ENCODE results near the gene SLC4A1AP. TPM values are rescaled to one million over a fixed set of nuclear protein-coding genes. Genes with fewer than 3 reads are reported as not detected.

SLC4A1AP gene
- total and polyA plus RNA-seq, 2 of the 13 experiments (the other 11 are each of a cell fraction or from before 2014, with no cell fraction given): 15.3 to 44.6 TPM

DNA sequence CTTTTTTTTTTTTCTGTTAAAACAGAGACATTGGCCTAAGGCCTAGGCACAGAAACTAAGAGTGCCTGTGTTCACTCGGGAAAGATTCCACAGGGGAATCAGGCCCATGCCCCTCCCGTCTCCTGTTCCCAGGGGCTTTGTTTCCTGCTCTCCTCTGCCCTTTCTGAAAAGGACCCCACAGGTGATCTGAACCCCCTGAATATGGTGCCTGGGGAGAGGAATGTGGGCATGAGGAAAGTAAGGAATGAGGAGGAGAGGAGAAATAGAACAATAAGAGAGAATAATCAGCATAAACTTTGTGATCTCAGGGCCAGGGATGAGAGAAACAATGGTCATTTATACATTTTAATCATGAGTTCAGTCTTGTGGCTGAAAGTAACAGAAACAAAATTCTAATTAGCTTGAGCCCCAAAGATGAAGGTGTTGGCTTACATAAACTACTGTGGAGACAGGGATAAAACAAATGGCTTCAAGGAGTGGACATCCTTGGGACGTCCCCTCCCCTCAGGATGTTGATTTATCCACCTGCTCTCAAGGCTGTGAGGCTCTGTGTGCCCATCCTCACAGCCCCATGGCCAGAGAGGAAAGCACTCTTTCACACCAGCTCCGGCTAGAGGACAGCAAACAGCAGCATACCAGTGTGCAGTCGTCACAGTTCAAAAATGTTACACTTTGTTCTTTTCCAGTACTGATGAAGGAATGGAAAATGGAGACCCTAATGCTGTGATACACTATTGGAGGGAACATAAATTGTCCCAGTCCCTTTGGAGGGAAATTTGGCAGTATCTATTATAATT is 61.4 kb downstream of the SLC4A1AP start:
- WGBS (ENCODE audit: low lambda C conversion rate): 11% methylated on average over 5 of the region's 5 CpGs
- Histone ChIP-seq H3K36me3 (replicated peaks in 1 of 2; ENCODE audit: control insufficient read depth in 1 of 2, insufficient read depth in 2 of 2, low read length in 2 of 2) (no peaks in the 10 kb centered on the region), H3K9ac (ENCODE audit: insufficient read depth, low read depth, low read length) (peak overlapping the region; percentile 6; the same call in 1 of the 2 replicates), H3K9me3 (ENCODE audit: low read length) (no peaks in the 10 kb centered on the region), H3K27me3 (ENCODE audit: control insufficient read depth in 1 of 2, insufficient read depth in 2 of 2, low read length in 2 of 2) (no peaks in the 10 kb centered on the region), H3K27ac (ENCODE audit: extremely low read length, insufficient read depth, low read length) (no peak overlapping the region), H3K4me2 (ENCODE audit: low read depth, low read length) (peak overlapping the region; percentile 42), H4K20me1 (ENCODE audit: insufficient read depth, low read length) (no peaks in the 10 kb centered on the region), H3K4me3 (replicated peaks in 1 of 3; ENCODE audit: insufficient read depth in 1 of 3, low read depth in 2 of 3, low read length in 3 of 3) (no peak overlapping the region), H3K79me2 (ENCODE audit: insufficient read depth, low read length) (no peaks in the 10 kb centered on the region), H3K4me1 (ENCODE audit: insufficient read depth, low read length) (peaks cover 67% of the 10 kb centered on the region), H2AFZ (ENCODE audit: low read length) (no peak overlapping the region)
- ATAC-seq (peak; percentile 80), DNase-seq (ENCODE audit: low spot score) (peak; percentile 84), FAIRE-seq (peak; percentile 72)
- ChIA-PET CTCF (ENCODE audit: low intra/inter-chr PET ratio, low total read pairs) (interaction anchor here (2.2 kb wide), 1 partner anchor 29 kb away, joined by 10 read pairs; no protein-coding TSS in a partner anchor), POLR2A (interaction anchor here (0.8 to 9.9 kb wide), 5 partner anchors 9 to 683 kb away, joined by 3 to 248 read pairs (median 4); no protein-coding TSS in a partner anchor)
- TSS peak; percentile 100 for BruUV-seq (replicated peaks)
- intact Hi-C loops (cut with micrococcal nuclease; ENCODE audit: unreplicated experiment): loop anchor here (1.0 to 10.0 kb wide), 4 partner anchors 28 to 665 kb away; partner anchors contain the start of genes BABAM2, MRPL33 and RBKS
- in situ Hi-C loops (cut with HindIII; ENCODE audit: extremely low pct_ligation_motif_present, low pct_unique_long_range_greater_than_20kb): no loop called here
- TF ChIP-seq TCF7L2 (IDR thresholded peaks at IDR 0.05; ENCODE audit: low read depth, low read length): no peak
- TF ChIP-seq ZNF792 (CRISPR knock-in tag; IDR thresholded peaks at IDR 0.05): peak; percentile 61; the same call in 1 of the 2 replicates
- TF ChIP-seq EP300 (IDR thresholded peaks at IDR 0.05; ENCODE audit: low read depth in 2 of 2, low read length in 2 of 2): peak in 1 of 2 experiments; percentile 64; a peak in 1 of 4 replicates
- no peak for TF ChIP-seq EP300 (CRISPR knock-in tag; IDR thresholded peaks at IDR 0.05; ENCODE audit: borderline replicate concordance)
- peak; percentile 74; the same call in 1 of the 2 replicates for TF ChIP-seq FOXO1 (CRISPR knock-in tag; IDR thresholded peaks at IDR 0.05)
- peak; percentile 42; the same call in 1 of the 2 replicates for TF ChIP-seq ATF1 (CRISPR knock-in tag; IDR thresholded peaks at IDR 0.05)
- TF ChIP-seq ARID4A (CRISPR knock-in tag; IDR thresholded peaks at IDR 0.05; ENCODE audit: borderline replicate concordance): no peak; the same call in 1 of the 2 replicates
- TF ChIP-seq IRF2 (CRISPR knock-in tag; IDR thresholded peaks at IDR 0.05): peak; percentile 83
- TF ChIP-seq, protein P1, sequence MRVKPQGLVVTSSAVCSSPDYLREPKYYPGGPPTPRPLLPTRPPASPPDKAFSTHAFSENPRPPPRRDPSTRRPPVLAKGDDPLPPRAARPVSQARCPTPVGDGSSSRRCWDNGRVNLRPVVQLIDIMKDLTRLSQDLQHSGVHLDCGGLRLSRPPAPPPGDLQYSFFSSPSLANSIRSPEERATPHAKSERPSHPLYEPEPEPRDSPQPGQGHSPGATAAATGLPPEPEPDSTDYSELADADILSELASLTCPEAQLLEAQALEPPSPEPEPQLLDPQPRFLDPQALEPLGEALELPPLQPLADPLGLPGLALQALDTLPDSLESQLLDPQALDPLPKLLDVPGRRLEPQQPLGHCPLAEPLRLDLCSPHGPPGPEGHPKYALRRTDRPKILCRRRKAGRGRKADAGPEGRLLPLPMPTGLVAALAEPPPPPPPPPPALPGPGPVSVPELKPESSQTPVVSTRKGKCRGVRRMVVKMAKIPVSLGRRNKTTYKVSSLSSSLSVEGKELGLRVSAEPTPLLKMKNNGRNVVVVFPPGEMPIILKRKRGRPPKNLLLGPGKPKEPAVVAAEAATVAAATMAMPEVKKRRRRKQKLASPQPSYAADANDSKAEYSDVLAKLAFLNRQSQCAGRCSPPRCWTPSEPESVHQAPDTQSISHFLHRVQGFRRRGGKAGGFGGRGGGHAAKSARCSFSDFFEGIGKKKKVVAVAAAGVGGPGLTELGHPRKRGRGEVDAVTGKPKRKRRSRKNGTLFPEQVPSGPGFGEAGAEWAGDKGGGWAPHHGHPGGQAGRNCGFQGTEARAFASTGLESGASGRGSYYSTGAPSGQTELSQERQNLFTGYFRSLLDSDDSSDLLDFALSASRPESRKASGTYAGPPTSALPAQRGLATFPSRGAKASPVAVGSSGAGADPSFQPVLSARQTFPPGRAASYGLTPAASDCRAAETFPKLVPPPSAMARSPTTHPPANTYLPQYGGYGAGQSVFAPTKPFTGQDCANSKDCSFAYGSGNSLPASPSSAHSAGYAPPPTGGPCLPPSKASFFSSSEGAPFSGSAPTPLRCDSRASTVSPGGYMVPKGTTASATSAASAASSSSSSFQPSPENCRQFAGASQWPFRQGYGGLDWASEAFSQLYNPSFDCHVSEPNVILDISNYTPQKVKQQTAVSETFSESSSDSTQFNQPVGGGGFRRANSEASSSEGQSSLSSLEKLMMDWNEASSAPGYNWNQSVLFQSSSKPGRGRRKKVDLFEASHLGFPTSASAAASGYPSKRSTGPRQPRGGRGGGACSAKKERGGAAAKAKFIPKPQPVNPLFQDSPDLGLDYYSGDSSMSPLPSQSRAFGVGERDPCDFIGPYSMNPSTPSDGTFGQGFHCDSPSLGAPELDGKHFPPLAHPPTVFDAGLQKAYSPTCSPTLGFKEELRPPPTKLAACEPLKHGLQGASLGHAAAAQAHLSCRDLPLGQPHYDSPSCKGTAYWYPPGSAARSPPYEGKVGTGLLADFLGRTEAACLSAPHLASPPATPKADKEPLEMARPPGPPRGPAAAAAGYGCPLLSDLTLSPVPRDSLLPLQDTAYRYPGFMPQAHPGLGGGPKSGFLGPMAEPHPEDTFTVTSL (CRISPR knock-in tag; IDR thresholded peaks at IDR 0.05; ENCODE audit: borderline replicate concordance): peak; percentile 72; the same call in 1 of the 2 replicates
- TF ChIP-seq, protein P2, sequence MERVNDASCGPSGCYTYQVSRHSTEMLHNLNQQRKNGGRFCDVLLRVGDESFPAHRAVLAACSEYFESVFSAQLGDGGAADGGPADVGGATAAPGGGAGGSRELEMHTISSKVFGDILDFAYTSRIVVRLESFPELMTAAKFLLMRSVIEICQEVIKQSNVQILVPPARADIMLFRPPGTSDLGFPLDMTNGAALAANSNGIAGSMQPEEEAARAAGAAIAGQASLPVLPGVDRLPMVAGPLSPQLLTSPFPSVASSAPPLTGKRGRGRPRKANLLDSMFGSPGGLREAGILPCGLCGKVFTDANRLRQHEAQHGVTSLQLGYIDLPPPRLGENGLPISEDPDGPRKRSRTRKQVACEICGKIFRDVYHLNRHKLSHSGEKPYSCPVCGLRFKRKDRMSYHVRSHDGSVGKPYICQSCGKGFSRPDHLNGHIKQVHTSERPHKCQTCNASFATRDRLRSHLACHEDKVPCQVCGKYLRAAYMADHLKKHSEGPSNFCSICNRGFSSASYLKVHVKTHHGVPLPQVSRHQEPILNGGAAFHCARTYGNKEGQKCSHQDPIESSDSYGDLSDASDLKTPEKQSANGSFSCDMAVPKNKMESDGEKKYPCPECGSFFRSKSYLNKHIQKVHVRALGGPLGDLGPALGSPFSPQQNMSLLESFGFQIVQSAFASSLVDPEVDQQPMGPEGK (CRISPR knock-in tag; IDR thresholded peaks at IDR 0.05): peak; percentile 63
- no peak for TF ChIP-seq ZBTB21 (CRISPR knock-in tag; IDR thresholded peaks at IDR 0.05)

Measured in HepG2 (cell line).